Measurements from ENCODE around the gene SLC18A2.

DNA sequence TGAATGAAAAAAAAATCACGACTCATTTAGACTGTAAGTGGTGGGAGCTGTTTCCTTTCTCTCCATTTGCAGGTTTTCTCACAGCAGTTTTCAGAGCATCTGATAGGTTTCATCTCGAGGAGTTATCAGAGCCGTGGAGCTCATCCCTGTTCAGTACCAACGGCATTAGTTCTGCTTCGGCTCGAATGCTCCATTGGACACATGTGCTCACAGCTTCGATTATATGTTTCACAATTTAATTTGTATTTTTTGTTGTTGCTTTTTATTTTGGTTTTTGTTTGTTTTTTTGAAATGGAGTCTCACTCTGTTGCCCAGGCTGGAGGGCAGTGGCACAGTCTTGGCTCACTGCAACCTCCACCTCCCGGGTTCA is 1.5 kb downstream of the SLC18A2 start:
- TF ChIP-seq, protein P1, sequence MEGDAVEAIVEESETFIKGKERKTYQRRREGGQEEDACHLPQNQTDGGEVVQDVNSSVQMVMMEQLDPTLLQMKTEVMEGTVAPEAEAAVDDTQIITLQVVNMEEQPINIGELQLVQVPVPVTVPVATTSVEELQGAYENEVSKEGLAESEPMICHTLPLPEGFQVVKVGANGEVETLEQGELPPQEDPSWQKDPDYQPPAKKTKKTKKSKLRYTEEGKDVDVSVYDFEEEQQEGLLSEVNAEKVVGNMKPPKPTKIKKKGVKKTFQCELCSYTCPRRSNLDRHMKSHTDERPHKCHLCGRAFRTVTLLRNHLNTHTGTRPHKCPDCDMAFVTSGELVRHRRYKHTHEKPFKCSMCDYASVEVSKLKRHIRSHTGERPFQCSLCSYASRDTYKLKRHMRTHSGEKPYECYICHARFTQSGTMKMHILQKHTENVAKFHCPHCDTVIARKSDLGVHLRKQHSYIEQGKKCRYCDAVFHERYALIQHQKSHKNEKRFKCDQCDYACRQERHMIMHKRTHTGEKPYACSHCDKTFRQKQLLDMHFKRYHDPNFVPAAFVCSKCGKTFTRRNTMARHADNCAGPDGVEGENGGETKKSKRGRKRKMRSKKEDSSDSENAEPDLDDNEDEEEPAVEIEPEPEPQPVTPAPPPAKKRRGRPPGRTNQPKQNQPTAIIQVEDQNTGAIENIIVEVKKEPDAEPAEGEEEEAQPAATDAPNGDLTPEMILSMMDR (IDR thresholded peaks at IDR 0.05) = no peak
- no peak for TF ChIP-seq POLR2A (IDR thresholded peaks at IDR 0.05)

All from Peyer's patch (tissue), 4 donors.